IMR-90 (cell line): ENCODE results near the gene WNK4. TPM values are rescaled to one million over a fixed set of nuclear protein-coding genes. Genes with fewer than 3 reads are reported as not detected.

Source experiments
- ATAC-seq: fragments of 200-7000 bp; cut with Tn5 transposase; 2 replicates; pipeline ENCODE4 v1.9.1; 2020; ENCODE audit warnings: low read depth, mild to moderate bottlenecking, moderate library complexity
- BruUV-seq: library from RNA; stranded (reverse); fragments of 400-500 nt; replicated peaks from 2 replicates; lab custom pipeline; 2021; lab: Mats Ljungman, UMichigan
- CTCF ChIA-PET: fragments of 300-600 bp; formaldehyde crosslinking; extraction: SDS; loops from one replicate; lab custom pipeline; 2021; ENCODE audit warnings: antibody characterized with exemption; lab: Yijun Ruan, JAX
- POLR2A ChIA-PET: fragments of 300-600 bp; sonication (Branson Sonifier 250); formaldehyde crosslinking; loops from one replicate; lab custom pipeline; 2022; ENCODE audit warnings: antibody characterized with exemption; ENCODE audit not compliant: unreplicated experiment; lab: Charles Lee
- DNase-seq: peaks from one replicate; pipeline ENCODE4 v3.0.0; 2013
- H2AFZ ChIP-seq: replicated peaks from 2 replicates; pipeline ENCODE3; 2013; ENCODE audit warnings: low read length, mild to moderate bottlenecking; ENCODE audit not compliant: poor library complexity
- H2AK5ac ChIP-seq: 2 replicates; pipeline ENCODE4 v1.6.1; 2013; ENCODE audit warnings: low read depth, low read length, inconsistent platforms
- H2AK9ac ChIP-seq: replicated peaks from 2 replicates; pipeline ENCODE3; 2013; ENCODE audit warnings: mild to moderate bottlenecking, low read depth, low read length, moderate library complexity; ENCODE audit not compliant: poor library complexity
- H2BK120ac ChIP-seq: 2 replicates; pipeline ENCODE4 v1.6.1; 2013; ENCODE audit warnings: low read depth, low read length, inconsistent platforms
- H2BK15ac ChIP-seq: 3 replicates; pipeline ENCODE4 v1.6.1; 2013; ENCODE audit warnings: low read depth, low read length, inconsistent platforms
- H2BK20ac ChIP-seq: 2 replicates; pipeline ENCODE4 v1.6.1; 2013; ENCODE audit warnings: low read depth, mild to moderate bottlenecking, inconsistent platforms, low read length, moderate library complexity
- H2BK5ac ChIP-seq: 2 replicates; pipeline ENCODE4 v1.6.1; 2013; ENCODE audit warnings: mild to moderate bottlenecking, low read depth, low read length, inconsistent platforms; ENCODE audit not compliant: poor library complexity, severe bottlenecking
- H3K14ac ChIP-seq: replicated peaks from 2 replicates; pipeline ENCODE4 v1.6.1; 2013; ENCODE audit warnings: low read depth, low read length, inconsistent platforms
- H3K18ac ChIP-seq: 2 replicates; pipeline ENCODE4 v1.6.1; 2013; ENCODE audit warnings: low read depth, low read length, control low read depth
- H3K23ac ChIP-seq: 2 replicates; pipeline ENCODE4 v1.6.1; 2013; ENCODE audit warnings: low read depth, low read length, inconsistent platforms
- H3K27ac ChIP-seq: 2 replicates; pipeline ENCODE4 v1.5.1; 2013; ENCODE audit warnings: mild to moderate bottlenecking, control low read depth, low read length; ENCODE audit not compliant: insufficient read depth
- H3K27me3 ChIP-seq: 2 replicates; pipeline ENCODE4 v1.6.1; 2013; ENCODE audit warnings: low read length; ENCODE audit not compliant: control insufficient read depth, insufficient read depth
- H3K36me3 ChIP-seq: 2 replicates; pipeline ENCODE4 v1.6.1; 2013; ENCODE audit warnings: low read length, mixed read lengths; ENCODE audit not compliant: control insufficient read depth, insufficient read depth
- H3K4ac ChIP-seq: 2 replicates; pipeline ENCODE4 v1.6.1; 2013; ENCODE audit warnings: low read depth, low read length, inconsistent platforms
- H3K4me1 ChIP-seq: 2 replicates; pipeline ENCODE4 v1.6.1; 2013; ENCODE audit warnings: low read length, mixed read lengths; ENCODE audit not compliant: control insufficient read depth, insufficient read depth
- H3K4me2 ChIP-seq: 2 replicates; pipeline ENCODE4 v1.6.1; 2013; ENCODE audit warnings: low read depth, mild to moderate bottlenecking, control low read depth, low read length, moderate library complexity
- H3K4me3 ChIP-seq: 2 replicates; pipeline ENCODE4 v1.5.1; 2013; ENCODE audit warnings: low read depth, mild to moderate bottlenecking, control low read depth, low read length, moderate library complexity; ENCODE audit not compliant: insufficient read depth
- H3K56ac ChIP-seq: 2 replicates; pipeline ENCODE4 v1.6.1; 2013; ENCODE audit warnings: low read length, inconsistent platforms; ENCODE audit not compliant: insufficient read depth; ENCODE audit errors: extremely low read depth
- H3K79me1 ChIP-seq, 2 experiments: 2 replicates each; pipeline ENCODE4 v1.6.1; 2013; ENCODE audit warnings: low read length in 2 of 2, inconsistent platforms in 1 of 2, low read depth in 1 of 2
- H3K9ac ChIP-seq: 2 replicates; pipeline ENCODE4 v1.6.1; 2013; ENCODE audit warnings: low read depth, low read length, control low read depth
- H3K9me1 ChIP-seq: 2 replicates; pipeline ENCODE4 v1.6.1; 2013; ENCODE audit warnings: low read length, inconsistent platforms; ENCODE audit not compliant: insufficient read depth
- H3K9me3 ChIP-seq: 2 replicates; pipeline ENCODE4 v1.6.1; 2013; ENCODE audit warnings: low read length; ENCODE audit not compliant: control insufficient read depth, insufficient read depth
- H4K20me1 ChIP-seq: 2 replicates; pipeline ENCODE4 v1.6.1; 2013; ENCODE audit warnings: low read length, inconsistent platforms; ENCODE audit not compliant: insufficient read depth
- H4K5ac ChIP-seq: 2 replicates; pipeline ENCODE4 v1.6.1; 2013; ENCODE audit warnings: mild to moderate bottlenecking, low read depth, low read length, control low read depth
- H4K8ac ChIP-seq, 2 experiments: 2 replicates each; pipeline ENCODE4 v1.6.1; 2013; ENCODE audit warnings: low read depth in 2 of 2, low read length in 2 of 2, control low read depth in 1 of 2, inconsistent platforms in 1 of 2
- H4K91ac ChIP-seq: 2 replicates; pipeline ENCODE4 v1.6.1; 2013; ENCODE audit warnings: low read depth, low read length, inconsistent platforms; ENCODE audit not compliant: insufficient read depth
- BHLHE40 ChIP-seq: fragments of 150-350 bp; IDR thresholded peaks from 2 replicates; pipeline ENCODE4 v1.6.1; 2016; ENCODE audit warnings: mild to moderate bottlenecking, low read depth, low read length
- CEBPB ChIP-seq: IDR thresholded peaks from 2 replicates; pipeline ENCODE4 v1.6.1; 2012; ENCODE audit warnings: low read depth, low read length, improper control_type of control experiment
- CHD1 ChIP-seq: IDR thresholded peaks from 2 replicates; pipeline ENCODE4 v1.6.1; 2012; ENCODE audit warnings: low read depth, low read length, improper control_type of control experiment
- ELK1 ChIP-seq: fragments of 150-350 bp; IDR thresholded peaks from 2 replicates; pipeline ENCODE4 v1.6.1; 2016; ENCODE audit warnings: low read depth, mild to moderate bottlenecking, low read length, moderate library complexity, borderline replicate concordance
- FOS ChIP-seq: fragments of 150-350 bp; IDR thresholded peaks from 2 replicates; pipeline ENCODE4 v1.6.1; 2016; ENCODE audit warnings: low read depth, low read length
- MAFK ChIP-seq: IDR thresholded peaks from 2 replicates; pipeline ENCODE4 v1.6.1; 2012; ENCODE audit warnings: low read depth, low read length, improper control_type of control experiment
- MAZ ChIP-seq: IDR thresholded peaks from 2 replicates; pipeline ENCODE4 v1.6.1; 2012; ENCODE audit warnings: low read depth, mild to moderate bottlenecking, low read length, improper control_type of control experiment, moderate library complexity, borderline replicate concordance
- MXI1 ChIP-seq: IDR thresholded peaks from 2 replicates; pipeline ENCODE4 v1.6.1; 2012; ENCODE audit warnings: low read depth, mild to moderate bottlenecking, low read length, moderate library complexity, borderline replicate concordance
- NFE2L2 ChIP-seq: fragments of 150-350 bp; IDR thresholded peaks from 2 replicates; pipeline ENCODE4 v1.6.1; 2016; ENCODE audit warnings: low read depth, mild to moderate bottlenecking, low read length
- POLR2A ChIP-seq: IDR thresholded peaks from 2 replicates; pipeline ENCODE4 v1.6.1; 2012; ENCODE audit warnings: mild to moderate bottlenecking, low read depth, low read length
- RAD21 ChIP-seq: IDR thresholded peaks from 2 replicates; pipeline ENCODE4 v1.6.1; 2012; ENCODE audit warnings: low read length, improper control_type of control experiment
- RCOR1 ChIP-seq: IDR thresholded peaks from 2 replicates; pipeline ENCODE4 v1.6.1; 2012; ENCODE audit warnings: mild to moderate bottlenecking, low read length, improper control_type of control experiment; ENCODE audit not compliant: insufficient replicate concordance
- RFX5 ChIP-seq: IDR thresholded peaks from 2 replicates; pipeline ENCODE4 v1.8.0; 2012; ENCODE audit warnings: low read depth, mild to moderate bottlenecking, low read length, moderate library complexity
- SMC3 ChIP-seq: fragments of 150-350 bp; IDR thresholded peaks from 2 replicates; pipeline ENCODE4 v1.6.1; 2016; ENCODE audit warnings: low read depth, mild to moderate bottlenecking, antibody characterized with exemption, low read length, moderate library complexity
- USF2 ChIP-seq: fragments of 150-350 bp; IDR thresholded peaks from 2 replicates; pipeline ENCODE4 v1.6.1; 2017; ENCODE audit warnings: mild to moderate bottlenecking, antibody characterized with exemption, low read length, low read depth
- WGBS, 2 experiments: methylation state at CpG; one replicate each; pipeline versions ENCODE4 v1.1.5 to v1.1.7; 2013; ENCODE audit warnings: missing lambda C conversion rate in 2 of 2; ENCODE audit not compliant: insufficient read length in 1 of 2; ENCODE audit errors: extremely low coverage in 2 of 2; 5-methylcytosine and 5-hydroxymethylcytosine counted together
- dilution Hi-C: fragments of 300-500 bp; cut with HindIII; formaldehyde crosslinking; loops from one replicate; pipeline ENCODE4 v1.14.3; 2018; ENCODE audit warnings: low sequenced_read_pairs; ENCODE audit not compliant: unreplicated experiment
- in situ Hi-C: fragments of 300-500 bp; cut with MboI; formaldehyde crosslinking; loops from 3 replicates; pipeline ENCODE4 v1.14.3; 2019; ENCODE audit warnings: low sequenced_read_pairs, inconsistent platforms, mixed read lengths
- intact Hi-C: fragments of 100-400 bp; cut with micrococcal nuclease; formaldehyde crosslinking; loops from 2 replicates; pipeline ENCODE4 v1.10.0; 2022
- polyA plus RNA-seq, 3 experiments: library from polyadenylated mRNA; depleted of rRNA; stranded (reverse); fragments of >200 nt; gene quantifications; 2 replicates each; pipeline ENCODE4 v1.2.3, GENCODE V29; 2012; ENCODE audit warnings: low replicate concordance in 1 of 3
- total RNA-seq: library from RNA; depleted of rRNA; stranded (reverse); fragments of >200 nt; gene quantifications from 2 replicates; pipeline ENCODE4 v1.2.3, GENCODE V29; 2012
- TF ChIP-seq, protein P1 (sequence below): conservative IDR thresholded peaks from 2 replicates; pipeline ENCODE4 v1.5.1; 2012; ENCODE audit warnings: mild to moderate bottlenecking, low read depth, low read length, improper control_type of control experiment

Gene WNK4
- total and polyA plus RNA-seq, 2 of the 4 experiments (the other 2 are of a cell fraction): 1.3 to 15.1 TPM

GRCh38 chr17:42778570-42778969, 1.8 kb upstream of the WNK4 start:
- Histone ChIP-seq H3K4me2 (no peak overlapping the region), H2BK20ac (no peak overlapping the region), H4K20me1 (no peaks in the 10 kb centered on the region), H2AK5ac (no peak overlapping the region), H3K9me1 (peaks cover 25% of the 10 kb centered on the region), H4K91ac (no peak overlapping the region), H3K23ac (no peak overlapping the region), H3K4me1 (peaks cover 24% of the 10 kb centered on the region), H2BK120ac (no peak overlapping the region), H4K5ac (no peak overlapping the region), H2BK5ac (no peak overlapping the region), H3K14ac (no peak overlapping the region), H3K9me3 (no peaks in the 10 kb centered on the region), H3K27me3 (no peaks in the 10 kb centered on the region), H2AK9ac (no peak overlapping the region), H3K18ac (no peak overlapping the region), H3K9ac (no peak overlapping the region), H3K4me3 (no peak overlapping the region), H2BK15ac (no peak overlapping the region), H4K8ac (no peak overlapping the region), H3K27ac (no peak overlapping the region), H3K4ac (no peak overlapping the region; the same call in 1 of the 2 replicates), H3K79me1 (peaks cover 14 to 61% of the 10 kb centered on the region in 2 experiments), H3K36me3 (peaks cover 27% of the 10 kb centered on the region), H3K56ac (no peak overlapping the region), H2AFZ (no peak overlapping the region)
- intact Hi-C loops (no loop called here), dilution Hi-C loops (no loop called here), in situ Hi-C loops (no loop called here)
- DNase-seq (no peak), ATAC-seq (no peak)
- POLR2A ChIA-PET: no interaction called here
- TF ChIP-seq RAD21 (no peak), MAZ (no peak), CEBPB (no peak), MAFK (no peak), BHLHE40 (no peak), FOS (no peak), NFE2L2 (no peak), MXI1 (no peak), USF2 (no peak), CHD1 (no peak), ELK1 (no peak), SMC3 (no peak), RFX5 (no peak), POLR2A (no peak), RCOR1 (no peak)
- TF ChIP-seq, protein P1, sequence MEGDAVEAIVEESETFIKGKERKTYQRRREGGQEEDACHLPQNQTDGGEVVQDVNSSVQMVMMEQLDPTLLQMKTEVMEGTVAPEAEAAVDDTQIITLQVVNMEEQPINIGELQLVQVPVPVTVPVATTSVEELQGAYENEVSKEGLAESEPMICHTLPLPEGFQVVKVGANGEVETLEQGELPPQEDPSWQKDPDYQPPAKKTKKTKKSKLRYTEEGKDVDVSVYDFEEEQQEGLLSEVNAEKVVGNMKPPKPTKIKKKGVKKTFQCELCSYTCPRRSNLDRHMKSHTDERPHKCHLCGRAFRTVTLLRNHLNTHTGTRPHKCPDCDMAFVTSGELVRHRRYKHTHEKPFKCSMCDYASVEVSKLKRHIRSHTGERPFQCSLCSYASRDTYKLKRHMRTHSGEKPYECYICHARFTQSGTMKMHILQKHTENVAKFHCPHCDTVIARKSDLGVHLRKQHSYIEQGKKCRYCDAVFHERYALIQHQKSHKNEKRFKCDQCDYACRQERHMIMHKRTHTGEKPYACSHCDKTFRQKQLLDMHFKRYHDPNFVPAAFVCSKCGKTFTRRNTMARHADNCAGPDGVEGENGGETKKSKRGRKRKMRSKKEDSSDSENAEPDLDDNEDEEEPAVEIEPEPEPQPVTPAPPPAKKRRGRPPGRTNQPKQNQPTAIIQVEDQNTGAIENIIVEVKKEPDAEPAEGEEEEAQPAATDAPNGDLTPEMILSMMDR: no peak
- WGBS, 2 experiments: 70% methylated on average over 2 of the region's 5 CpGs; no CpG with 5 or more reads in 1 of the 2 experiments
- CTCF ChIA-PET: no interaction called here
- BruUV-seq: no TSS peak
